Measurements from ENCODE around the gene KIF26A.
"Not testable (repeated sequence)": the region's sequence is repeated elsewhere in the genome, so short reads cannot be mapped to it uniquely, and the experiment has no call there.

The KIF26A gene

DNA sequence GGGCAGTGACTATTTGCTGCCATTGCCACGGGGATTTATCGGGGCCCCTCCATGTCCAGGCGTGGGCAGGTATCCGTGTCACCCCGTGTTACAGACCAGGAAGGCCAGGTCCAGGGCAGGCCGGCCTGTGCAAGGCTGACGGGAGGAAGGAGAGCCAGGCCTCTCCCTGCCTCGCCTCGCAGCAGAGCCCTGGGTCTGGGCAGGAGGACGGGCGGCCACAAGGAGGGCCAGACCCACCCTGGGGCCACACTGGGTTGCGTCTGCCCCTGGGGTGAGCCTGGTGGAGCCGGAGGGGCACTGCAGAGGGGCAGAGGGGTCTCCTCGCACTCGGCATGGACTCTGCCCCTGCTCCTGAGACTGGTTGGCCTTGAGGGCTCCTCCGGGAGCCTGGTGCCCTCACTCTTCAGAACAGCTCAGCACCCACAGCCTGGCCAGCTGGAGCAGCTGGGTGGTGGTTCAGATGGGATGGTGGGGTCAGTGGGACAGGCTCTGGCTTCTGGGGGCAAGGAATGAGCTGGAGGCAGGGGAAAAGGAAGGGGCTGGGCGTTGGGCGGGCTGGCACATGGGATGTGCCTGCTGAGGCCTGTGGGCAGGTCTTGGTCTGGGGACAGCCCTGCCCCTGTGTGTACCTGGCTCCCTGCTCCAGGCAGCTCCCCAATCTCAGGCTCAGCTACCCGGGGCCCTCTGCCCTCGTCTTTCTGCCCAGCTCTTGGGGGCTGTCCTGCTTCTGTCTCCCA lies 53.9 kb downstream of the KIF26A start:
- DNase-seq (ENCODE audit: low spot score) = no peak

DNA sequence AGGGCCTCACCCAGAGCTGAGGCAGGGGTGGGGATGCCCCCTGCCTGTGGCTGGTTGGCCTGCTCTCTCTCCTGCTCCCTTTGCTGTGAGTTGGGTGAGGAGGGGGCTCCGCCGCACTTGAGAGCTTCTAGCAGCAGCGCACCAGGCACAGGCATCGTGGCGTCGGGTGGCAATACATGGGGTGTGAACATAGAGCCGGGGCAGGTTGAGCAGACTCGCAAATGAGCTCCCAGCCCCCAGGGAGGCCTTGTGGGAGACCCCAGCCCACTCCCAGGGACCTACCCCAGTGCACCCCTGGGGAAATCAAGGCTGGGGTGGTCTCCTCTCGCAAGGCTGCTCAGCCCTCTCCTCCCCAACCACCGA lies 54.5 kb downstream of the KIF26A start:
- DNase-seq (ENCODE audit: low spot score) = no peak

DNA sequence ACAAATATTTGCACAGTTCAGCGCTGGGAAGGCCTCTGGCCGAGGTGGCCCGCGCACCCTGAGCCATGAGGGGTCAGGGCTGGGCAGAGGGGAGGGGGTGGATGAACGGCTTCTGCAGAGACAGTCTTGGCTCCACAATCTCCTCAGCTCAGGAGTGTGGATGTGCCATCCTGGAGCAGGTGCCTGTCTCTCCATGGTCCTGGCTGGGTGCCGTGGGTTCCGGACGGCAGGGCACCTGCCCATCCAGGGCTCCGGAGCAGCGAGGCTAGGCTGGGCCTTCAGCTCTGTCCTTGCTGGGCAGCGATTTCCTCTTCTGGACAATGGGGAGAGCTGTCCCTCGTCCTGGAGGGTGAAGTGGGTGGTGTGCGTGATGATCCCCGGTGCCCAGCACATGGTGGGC lies 55.6 kb downstream of the KIF26A start:
- no peak for DNase-seq (ENCODE audit: low spot score)

DNA sequence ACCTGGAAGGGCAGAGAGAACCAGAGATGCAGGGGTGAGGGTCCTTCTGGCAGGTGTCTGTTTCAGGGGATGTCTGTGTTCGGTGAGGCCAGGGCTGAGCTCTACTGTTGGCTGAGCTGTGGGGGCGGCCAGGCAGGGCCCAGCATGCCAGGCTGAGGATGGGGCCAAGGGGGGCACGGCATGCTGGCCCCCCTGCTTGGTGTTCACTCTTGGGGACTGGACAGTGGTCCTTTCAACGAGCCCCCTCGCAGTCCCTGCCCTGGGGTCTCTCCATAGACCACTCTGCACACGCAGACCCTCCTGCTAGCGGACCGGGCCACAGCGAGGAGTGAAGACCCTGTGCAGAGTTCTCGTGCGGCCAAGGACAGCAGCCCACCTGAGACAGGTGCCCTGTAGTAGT lies 56.3 kb downstream of the KIF26A start:
- DNase-seq (ENCODE audit: low spot score) = no peak

DNA sequence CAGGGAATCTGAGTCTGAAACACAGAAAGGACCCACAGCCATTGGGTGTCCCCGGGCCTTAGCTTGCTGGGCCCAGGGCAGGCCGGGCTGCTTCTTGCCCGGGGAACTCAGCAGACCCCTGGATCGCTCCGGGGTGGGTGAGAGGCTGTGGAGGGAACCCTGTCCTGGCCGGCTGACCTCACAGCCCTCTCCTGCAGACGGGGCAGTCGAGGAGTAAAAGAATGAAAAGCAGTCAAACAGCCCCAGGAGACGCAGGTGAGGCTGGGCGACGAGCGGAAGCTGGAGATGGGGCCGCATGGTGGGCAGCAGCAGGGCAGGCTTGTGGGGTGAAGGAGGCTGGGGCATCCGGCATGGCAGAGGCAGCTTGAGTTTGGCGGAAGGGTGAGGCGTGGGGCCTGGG lies 57.0 kb downstream of the KIF26A start:
- DNase-seq (ENCODE audit: low spot score) = no peak

DNA sequence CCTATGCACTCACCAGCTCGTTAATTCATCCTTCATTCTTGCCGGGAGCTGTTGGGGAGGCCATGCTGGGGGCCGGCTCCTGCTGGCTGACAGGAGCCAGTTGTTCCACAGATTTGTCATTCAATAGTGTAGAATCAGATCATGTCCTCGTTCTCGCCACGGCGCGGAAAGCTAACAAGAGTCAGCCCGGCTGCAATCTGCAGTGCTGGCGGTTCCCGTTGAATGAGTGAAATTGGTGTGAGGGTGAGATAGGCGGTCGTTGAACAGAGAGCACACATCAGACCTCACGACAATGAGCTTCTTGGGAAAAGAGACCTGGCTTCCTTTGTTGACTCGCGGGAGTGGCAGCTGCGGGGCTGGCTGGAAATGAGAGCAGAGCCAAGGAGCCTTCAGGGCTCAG lies 57.5 kb downstream of the KIF26A start:
- DNase-seq (ENCODE audit: low spot score) = no peak

DNA sequence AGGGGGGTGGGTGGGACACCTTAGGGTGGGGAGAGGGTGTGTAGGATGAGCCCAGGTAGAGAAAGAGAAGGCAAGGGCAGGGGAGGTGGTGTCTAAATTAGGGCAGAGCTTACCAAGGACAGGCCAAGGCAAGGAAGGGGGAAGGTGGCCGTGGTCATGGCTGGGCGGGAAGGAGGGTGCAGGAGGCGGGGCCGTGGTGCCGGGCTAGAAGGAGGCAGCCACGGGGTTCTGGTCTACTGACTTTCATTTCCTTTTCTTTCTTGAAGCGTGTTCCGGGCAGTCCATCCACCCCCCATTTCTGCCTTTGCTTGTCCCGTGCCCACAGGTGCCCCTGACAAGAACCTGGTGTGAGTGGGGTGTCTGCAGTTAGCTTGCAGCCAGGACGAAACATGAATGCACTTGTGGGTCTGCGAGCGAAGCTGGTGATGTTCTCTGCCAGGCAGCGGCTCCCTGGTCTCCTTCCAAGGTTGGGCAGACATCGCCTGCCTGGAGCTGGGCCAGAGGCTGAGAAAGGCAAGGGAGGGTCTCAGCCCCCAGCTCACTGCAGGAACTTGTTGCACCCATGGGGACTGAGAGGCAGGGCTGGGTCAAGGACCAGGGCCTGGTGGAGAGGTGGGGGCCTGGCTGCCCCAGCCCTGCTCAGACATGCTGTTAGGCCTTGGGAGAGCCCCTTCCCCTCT lies 58.2 kb downstream of the KIF26A start:
- no peak for DNase-seq (ENCODE audit: low spot score)

DNA sequence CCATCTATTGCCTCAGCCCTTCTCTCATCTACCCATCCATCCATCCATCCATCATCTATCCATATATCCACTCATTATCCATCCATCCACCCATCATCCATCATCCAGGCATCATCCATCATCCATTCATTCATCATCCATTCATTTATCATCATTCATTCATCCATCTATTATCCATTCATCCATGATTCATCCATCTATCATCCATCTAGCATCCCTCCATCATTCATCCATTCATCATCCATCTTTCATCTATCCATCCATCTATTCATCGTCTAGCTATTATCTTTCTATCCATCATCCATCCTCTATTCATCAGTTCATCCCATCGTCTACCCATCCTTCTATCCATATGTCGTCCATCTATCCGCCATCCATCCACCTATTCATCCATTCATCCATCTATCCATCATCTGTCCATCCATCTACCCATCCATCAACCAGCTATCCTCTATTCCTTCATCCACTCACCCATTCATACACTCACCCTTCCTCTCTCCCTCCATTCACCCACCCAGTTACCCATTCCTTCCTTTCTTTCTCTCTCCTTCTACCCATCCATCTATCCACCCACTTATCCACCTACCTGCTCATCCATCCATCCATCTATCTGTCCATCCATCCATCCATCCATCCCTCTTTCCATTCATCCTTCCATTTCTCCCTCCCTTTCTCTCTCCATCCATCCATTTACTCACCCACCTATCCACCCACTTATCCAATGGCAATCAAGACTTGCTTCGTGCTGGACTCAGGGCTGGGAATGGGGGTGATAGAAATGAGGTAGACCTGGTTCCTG lies 59.3 kb downstream of the KIF26A start:
- no peak for DNase-seq (ENCODE audit: low spot score)

DNA sequence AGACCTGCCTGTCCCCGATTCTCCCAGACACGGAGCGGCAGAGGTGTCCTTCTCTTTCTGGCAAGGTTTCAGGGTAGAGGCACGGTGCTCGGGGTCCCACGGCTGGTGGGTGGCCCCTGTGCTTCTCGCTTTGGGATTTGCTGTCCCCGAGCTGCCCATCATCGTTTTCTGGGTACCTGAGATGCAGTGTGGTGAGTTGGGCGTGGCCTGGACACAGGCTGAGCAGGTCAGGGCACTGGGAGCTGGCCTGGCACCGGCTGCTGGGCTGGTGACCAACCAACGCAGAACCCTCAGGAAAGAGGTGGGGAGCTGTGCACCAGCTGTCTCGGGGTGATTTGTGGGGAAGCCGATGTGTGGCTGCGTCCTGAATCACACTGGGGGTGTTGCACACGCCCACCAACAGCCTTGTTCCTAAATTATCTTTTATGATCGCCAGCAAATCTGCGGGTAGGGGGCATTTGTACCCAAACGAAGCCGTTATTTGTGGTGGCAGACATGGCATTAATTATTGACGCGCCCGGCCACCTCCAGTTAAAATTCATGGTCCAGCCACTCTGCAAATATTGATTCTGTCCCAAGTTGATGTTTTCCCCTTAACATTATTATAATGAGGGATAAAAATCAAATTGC lies 61.0 kb downstream of the KIF26A start:
- no peak for DNase-seq (ENCODE audit: low spot score)

DNA sequence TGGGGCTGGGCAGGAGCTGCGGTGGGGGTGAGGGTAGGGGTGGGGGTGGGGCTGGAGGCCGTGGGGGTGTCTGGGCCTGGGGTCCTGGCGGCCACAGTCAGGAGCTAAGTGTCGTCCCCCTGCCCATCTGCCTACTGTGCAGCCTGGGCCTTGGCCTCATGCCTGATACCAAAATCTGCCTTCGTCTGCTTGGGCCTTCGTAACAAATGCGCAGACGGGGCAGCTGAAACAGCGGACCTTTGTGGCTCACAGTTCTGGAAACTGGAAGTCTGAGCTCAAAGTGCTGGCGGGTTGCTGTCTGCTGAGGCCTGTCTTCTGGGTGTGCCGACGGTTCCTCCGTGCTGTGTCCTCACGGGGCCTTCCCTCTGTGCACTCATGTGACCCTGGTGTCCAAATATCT lies 61.7 kb downstream of the KIF26A start:
- DNase-seq (ENCODE audit: low spot score) = no peak

DNA sequence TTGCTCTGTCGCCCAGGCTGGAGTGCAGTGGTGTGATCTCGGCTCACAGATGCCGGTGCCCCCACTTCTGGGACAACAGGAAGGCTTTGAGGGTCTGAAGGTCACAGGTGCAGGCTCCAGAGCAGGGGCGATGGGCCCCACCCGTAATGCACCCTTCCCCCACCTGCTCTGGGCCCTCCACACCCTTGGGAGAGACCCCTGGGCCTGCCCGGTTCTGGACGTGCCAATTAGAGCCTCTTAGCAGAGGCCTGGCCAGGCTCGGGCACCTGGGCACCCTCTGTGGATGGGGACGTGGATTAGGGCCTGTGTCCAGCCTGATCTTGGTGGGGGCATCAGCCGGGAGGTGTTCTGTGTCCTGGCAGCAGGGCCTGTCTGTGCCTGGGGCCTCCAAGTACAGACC lies 62.2 kb downstream of the KIF26A start:
- DNase-seq (ENCODE audit: low spot score) = no peak

DNA sequence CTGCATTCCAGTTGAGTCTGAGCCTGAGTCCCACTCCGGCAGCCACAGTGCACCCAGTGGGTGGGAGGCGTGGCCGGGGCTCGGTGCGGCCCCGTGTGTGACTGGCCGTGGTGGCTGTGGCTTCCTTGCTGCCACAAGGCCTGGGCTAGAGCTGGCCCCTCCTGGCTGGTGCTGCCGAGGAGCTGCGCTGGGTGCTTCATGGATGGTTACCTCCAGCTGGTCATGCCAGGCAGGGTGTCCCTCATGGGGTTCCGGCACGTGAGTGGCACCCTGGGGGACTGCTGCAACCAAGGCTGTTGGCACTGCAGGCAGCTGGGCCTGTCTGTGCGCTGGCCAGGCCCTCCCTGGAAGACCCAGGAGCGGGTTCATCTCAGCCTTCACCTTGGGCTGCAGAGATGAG lies 62.7 kb downstream of the KIF26A start:
- DNase-seq (ENCODE audit: low spot score) = no peak

DNA sequence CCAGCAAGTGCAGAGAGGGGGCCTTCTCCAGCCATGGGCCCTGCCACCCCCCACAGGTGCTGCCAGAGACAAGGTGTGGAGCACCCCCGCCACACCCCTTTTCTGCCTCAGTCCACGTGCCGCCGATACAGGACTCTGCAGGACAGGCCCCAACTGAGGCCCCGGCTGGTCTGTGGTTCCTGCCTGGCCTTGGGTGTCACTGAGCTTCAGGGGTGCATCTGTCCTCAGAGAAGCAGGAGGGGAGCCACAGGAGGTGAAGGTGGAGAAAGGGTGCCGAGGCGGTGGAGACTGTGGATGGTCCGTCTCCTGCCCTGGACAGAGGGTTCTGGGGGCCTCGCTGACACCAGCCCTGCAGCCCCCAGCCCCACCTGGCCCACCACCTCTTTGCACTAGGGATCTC lies 63.1 kb downstream of the KIF26A start:
- DNase-seq (ENCODE audit: low spot score) = no peak

DNA sequence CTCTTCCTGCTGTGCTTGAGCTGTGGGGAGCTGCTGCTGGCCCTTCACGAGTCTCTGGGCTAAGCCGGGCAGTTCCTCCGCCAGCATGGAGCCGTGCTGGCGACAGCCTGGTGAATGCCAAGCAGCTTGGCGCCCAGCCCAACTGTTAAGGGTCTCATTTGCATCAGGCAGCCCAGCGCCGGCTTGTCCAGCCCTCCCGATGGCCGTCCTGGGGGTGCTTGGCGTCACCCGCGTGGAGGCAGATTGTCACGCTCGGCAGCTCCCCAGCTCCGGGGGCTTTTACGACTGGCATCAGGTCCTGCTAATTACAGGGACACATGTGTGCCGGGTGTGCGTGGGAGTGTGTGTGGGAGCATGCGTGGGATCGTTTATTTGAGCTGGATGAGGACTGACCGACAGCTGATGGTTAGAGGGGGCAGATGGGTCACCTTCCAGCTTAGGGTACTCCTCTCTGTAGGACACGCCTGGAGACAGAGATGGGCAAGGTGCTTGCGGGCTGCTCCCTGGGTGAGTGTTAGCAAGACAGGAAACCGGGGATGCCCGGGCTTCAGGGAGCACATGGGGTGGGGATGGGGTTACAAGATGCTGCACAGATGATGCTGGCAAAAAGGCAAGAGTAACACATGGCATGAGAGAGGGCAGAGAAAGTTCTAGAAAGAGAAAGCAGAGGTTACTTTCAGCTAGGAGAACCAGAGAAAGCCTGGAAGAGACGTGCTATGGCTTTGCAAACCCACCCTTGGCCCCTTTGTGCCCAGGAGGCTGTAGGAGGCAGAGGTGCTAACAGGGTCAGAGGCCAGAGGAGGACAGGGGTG lies 64.1 kb downstream of the KIF26A start:
- no peak for DNase-seq (ENCODE audit: low spot score)

DNA sequence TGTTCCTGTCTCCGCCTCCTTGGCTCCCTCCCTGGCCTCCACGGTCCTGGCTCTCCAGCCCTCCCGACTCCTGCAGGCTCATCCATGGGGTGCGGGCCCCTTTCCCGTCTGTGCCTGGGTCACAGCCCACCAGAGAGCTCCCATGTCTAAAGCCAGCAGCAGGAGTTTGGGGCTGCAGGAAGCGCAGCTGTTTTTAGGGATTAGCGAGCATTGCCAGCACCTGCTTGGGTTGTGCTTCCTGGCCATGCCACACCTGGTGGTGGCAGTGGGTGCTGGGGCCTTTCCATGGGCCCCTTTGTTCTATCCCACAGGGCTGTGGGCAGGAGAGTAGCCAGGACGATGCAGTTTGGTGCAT lies 64.7 kb downstream of the KIF26A start:
- no peak for DNase-seq (ENCODE audit: low spot score)

DNA sequence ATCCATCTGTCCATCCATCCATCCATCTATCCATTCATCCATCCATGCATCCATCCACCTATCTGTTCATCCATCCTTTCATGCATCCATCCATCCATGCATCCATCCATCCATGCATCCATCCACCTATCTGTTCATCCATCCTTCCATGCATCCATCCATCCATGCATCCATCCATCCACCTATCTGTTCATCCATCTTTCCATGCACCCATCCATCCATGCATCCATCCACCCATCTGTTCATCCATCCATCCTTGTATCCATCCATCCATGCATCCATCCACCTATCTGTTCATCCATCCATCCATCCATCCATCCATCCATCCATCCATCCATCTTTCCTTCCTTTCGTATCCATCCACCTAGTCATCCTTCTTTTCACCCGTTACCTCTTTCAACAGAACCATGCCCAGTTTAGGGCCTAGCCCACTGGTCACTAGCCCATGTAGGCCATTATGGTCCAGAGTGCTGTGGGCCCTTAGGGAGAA lies 66.3 kb downstream of the KIF26A start:
- no peak for DNase-seq (ENCODE audit: low spot score)

DNA sequence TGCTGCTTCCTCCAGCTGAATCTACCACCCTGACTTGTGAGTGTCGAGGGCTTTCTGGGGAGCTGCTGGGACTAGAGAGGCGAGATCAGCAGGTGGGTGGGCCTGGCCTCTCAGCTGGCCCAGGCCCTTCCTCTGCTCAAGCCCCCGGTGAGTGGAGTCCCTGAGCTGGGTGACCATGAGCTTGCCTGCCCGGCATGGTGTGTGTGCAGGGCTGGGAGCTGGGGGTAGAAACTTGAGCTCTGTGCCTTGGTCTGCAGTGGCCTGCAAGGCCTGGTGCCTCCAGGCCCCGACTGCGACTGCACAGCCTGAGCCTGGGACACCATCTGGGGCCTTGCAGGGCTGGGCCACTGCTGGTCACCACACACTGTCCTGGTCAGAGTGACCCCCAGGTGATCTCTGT lies 67.4 kb downstream of the KIF26A start:
- no peak for DNase-seq (ENCODE audit: low spot score)

DNA sequence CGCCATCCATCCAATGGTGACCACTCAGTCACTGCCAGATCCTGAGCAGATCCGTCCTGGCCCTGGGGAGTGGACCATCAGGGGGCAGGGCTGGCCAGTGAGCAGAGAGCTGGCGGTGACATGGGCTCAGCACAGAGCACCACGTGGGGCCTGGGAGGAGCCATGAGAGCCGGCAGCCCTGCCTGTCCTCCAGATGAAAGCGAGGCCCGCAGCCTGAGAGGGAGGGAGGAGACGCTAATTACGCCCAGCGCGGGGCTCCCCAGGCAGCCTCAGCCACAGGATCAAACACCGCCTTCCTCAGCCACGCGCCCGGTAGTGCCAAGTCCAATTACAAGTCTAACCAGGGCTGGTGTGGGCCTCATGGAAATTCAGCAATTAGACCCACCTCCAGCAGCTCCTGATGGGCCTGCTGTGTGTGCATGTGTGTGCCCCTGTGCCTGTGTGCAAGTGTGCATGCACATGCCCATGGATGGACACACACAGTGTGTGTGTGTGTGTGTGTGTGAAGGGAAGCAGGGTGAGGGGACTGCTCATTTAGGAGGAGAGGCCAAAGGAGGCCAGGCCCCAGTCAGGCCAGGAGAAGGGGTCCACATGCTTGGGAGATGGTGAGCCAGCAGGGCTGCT lies 68.0 kb downstream of the KIF26A start:
- no peak for DNase-seq (ENCODE audit: low spot score)

DNA sequence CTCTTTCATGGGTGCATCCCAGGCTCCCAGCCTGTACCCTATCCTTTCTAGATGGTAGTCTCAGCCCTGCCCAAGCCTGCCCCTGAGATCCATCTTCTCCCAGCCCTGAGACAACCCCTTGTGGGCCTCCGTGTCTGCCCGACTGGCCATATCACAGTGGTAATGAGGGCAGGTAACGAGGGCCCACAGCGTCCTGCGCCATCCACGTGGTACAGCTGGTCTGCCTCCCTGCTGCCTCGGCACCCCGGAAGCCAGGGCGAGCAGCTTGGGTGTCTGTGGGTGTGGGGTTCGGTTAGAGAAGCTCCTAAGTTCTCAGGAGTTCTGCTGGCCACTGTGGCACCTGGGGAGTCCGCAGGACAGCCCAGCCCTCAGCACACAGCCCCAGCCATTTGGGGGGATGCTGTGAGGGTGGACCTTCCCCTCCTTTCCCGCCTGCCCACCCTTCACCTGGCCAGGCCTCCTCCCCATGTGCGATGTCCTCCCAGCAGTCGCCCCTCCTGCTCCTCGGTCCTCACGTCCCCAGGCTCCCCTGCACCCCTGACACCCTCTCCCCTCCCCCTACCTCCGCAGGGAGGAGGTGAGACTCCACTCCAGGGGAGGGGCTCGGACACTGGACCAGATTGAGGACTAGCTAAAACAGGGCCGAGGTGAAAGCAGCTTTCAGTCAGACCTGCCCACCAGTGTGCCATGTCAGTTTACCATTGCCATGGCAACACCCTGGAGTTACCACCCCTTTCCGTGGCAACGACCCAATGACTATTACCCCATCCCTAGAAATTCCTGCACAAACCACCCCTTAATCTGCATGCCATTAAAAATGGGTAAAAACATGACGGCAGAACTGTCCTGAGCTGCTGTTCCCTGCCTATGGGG lies 69.0 kb downstream of the KIF26A start:
- DNase-seq (ENCODE audit: low spot score) = no peak

DNA sequence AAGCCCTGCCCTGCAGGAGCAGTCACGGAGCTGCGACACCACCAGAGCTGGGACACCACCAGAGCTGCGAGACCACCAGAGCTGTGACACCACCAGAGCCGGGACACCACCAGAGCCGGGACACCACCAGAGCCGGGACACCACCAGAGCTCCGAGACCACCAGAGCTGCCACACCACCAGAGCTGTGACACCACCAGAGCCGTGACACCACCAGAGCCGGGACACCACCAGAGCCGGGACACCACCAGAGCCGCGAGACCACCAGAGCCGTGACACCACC lies 69.6 kb downstream of the KIF26A start:
- DNase-seq (ENCODE audit: low spot score) = not testable (repeated sequence)

DNA sequence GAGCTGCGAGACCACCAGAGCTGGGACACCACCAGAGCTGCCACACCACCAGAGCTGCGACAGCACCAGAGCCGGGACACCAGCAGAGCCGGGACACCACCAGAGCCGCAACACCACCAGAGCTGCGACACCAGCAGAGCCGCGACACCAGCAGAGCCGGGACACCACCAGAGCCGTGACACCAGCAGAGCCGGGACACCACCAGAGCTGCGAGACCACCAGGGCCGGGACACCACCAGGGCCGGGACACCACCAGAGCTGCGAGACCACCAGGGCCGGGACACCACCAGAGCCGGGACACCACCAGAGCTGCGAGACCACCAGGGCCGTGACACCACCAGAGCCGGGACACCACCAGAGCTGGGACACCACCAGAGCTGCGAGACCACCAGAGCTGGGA lies 69.9 kb downstream of the KIF26A start:
- not testable (repeated sequence) for DNase-seq (ENCODE audit: low spot score)
